Measurements from ENCODE around the gene HEPH.
"Not testable (repeated sequence)": the region's sequence is repeated elsewhere in the genome, so short reads cannot be mapped to it uniquely, and the experiment has no call there.

HEPH gene, protein sequence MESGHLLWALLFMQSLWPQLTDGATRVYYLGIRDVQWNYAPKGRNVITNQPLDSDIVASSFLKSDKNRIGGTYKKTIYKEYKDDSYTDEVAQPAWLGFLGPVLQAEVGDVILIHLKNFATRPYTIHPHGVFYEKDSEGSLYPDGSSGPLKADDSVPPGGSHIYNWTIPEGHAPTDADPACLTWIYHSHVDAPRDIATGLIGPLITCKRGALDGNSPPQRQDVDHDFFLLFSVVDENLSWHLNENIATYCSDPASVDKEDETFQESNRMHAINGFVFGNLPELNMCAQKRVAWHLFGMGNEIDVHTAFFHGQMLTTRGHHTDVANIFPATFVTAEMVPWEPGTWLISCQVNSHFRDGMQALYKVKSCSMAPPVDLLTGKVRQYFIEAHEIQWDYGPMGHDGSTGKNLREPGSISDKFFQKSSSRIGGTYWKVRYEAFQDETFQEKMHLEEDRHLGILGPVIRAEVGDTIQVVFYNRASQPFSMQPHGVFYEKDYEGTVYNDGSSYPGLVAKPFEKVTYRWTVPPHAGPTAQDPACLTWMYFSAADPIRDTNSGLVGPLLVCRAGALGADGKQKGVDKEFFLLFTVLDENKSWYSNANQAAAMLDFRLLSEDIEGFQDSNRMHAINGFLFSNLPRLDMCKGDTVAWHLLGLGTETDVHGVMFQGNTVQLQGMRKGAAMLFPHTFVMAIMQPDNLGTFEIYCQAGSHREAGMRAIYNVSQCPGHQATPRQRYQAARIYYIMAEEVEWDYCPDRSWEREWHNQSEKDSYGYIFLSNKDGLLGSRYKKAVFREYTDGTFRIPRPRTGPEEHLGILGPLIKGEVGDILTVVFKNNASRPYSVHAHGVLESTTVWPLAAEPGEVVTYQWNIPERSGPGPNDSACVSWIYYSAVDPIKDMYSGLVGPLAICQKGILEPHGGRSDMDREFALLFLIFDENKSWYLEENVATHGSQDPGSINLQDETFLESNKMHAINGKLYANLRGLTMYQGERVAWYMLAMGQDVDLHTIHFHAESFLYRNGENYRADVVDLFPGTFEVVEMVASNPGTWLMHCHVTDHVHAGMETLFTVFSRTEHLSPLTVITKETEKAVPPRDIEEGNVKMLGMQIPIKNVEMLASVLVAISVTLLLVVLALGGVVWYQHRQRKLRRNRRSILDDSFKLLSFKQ

DNA sequence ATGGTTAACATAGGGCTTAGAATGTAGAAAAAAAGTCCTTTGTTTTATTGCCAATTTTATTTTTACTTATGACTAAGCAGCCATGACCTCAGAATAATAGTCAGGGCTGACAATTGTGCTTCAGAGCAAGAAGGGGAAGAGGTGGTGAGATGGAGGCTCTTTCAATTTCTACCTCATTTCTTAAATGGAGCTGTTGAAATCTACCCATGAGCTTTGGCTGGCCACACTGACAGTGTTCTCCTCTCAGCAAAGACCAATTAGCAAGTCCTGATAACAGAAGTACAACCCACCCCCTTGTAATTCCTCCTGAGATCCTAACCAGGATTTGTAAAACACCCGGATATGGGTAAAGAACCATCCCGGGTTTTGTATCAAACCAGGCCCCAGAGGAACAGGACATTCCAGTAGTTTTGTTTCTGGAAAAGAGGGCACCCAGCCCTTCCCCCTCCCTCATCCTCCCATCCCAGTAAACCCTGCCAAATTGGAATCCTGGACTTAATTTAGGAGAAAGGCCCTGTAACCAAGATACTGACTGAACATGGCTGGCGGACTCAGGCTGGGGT is at the start of gene HEPH:
Gene HEPH (plus strand): TSS at position 399 of the 563 bp plus-strand sequence. CDS start 6,324 bp downstream, outside the sequence.
- no peak for DNase-seq

DNA sequence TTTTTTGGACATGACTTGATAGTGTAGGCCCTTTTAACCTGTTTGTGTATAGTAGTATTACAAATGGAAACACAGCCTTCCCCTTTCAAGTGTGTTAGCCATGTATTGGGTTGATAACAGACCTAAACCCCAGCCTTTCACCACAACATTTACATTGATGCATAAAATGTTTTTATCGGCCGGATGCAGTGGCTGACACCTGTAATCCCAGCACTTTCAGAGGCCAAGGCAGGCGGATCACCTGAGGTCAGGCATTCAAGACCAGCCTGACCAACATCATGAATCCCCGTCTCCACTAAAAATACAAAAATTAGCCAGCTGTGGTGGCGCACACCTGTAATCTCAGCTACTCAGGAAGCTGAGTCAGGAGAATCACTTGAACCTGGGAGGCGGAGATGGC is 45.3 kb upstream of the HEPH start:
- DNase-seq = not testable (repeated sequence)

DNA sequence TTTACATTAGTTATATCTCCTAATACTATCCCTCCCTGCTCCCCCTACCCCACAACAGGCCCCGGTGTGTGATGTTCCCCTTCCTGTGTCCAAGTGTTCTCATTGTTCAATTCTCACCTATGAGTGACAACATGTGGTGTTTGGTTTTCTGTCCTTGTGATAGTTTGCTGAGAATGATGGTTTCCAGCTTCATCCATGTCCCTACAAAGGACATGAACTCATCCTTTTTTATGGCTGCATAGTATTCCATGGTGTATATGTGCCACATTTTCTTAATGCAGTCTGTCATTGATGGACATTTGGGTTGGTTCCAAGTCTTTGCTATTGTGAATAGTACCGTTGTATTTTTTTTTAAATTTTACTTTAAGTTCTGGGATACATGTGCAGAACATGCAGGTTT is 42.7 kb upstream of the HEPH start:
- DNase-seq = not testable (repeated sequence)

DNA sequence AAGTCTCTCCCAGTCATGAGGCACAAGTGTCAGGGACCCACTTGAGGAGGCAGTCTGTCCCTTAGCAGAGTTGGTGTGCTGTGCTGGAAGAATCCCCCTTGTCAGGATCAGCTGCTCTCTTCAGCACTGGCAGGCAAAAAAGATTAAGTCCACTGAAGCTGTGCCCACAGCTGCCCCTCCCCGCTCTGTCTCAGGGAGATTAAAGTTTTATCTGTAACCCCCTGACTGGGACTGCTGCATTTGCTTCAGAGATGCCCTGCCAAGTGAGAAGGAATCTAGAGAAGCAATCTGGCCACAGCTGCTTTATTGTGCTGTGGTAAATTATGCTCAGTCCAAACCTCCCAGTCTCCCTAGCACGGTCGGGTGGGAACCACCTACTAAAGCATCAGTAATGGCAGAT is 37.4 kb upstream of the HEPH start:
- DNase-seq = no peak

DNA sequence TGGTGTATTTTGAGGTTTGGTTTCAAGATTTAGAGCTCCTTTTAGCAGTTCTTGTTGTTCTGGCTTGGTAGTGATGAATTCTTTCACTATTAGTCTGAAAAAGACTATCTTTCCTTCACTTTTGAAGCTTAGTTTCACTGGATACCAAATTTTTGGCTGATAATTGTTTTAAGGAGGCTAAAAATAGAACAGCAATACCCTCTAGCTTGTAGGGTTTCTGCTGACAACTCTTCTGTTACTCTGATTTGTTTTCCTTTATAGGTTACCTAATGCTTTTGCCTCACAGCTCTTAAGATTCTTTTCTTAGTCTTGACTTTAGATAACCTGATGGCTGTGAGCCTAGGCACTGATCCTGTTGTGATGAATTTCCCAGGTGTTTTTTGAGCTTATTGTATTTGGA is 33.6 kb upstream of the HEPH start:
- DNase-seq = no peak

DNA sequence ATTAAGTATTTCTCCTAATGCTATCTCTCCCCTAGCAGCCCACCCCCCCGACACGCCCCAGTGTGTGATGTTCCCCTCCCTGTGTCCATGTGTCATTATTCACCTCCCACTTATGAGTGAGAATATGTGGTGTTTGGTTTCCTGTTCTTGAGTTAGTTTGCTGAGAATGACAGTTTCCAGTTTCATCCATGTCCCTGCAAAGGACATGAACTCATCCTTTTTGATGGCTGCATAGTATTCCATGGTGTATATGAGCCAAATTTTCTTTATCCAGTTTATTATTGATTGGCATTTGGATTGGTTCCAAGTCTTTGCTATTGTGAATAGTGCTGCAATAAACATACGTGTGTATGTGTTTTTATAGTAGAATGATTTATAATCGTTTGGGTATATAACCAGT is 28.8 kb upstream of the HEPH start:
- DNase-seq = not testable (repeated sequence)

DNA sequence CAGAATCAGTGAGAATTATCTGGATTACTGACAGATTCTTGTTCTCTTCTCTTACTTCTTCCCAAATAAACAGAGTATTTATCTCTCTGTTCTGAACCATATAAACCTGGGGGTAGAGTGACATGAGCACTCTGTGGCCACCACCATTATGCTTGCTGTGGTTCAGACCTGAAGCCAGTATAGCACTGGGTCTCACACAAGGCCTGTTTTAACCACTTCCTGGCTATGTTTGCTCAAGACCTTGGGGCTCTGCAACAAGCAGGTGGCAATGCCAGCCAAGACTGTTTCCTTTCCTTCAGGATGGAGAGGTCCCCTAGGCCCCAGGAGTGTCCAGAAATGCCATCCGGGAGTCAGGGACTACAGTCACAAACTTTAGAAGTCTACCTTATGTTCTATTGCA is 21.7 kb upstream of the HEPH start:
- DNase-seq = no peak

DNA sequence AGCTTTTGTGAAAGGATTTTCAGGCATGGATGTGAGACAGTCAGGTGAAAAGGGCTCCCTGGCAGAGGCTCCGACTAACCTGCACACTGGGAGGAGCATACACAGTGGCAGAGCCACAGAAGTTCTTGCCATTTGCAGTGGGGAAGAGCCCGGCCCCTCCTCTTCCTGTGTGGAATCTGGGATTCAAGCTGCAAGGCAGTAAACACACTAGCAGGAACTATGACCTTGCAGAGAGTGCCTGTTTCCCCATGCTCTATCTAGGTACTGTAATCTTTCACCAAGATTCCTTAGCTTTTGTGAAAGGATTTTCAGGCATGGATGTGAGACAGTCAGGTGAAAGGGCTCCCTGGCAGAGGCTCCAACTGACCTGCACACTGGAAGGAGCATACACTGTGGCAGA is 19.8 kb upstream of the HEPH start:
- no peak for DNase-seq

DNA sequence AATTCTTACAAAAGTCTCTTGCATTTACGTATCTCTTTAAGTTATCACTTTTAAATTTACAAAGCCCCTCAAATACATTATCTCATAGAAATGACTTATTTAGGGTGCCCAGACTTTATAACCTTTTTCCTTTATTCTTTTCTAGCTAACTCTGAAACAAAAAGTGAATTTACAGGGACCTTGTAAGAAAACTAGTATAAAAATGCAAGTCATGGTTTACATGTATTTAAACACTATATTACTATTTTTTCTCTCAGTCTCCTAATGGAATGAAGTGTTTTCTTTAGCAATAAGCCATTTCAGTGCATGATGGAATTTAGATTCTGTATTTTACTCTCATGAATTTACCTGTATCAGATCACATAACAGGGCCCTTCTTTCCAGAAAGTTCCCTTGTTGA is 14.5 kb upstream of the HEPH start:
- DNase-seq = no peak

DNA sequence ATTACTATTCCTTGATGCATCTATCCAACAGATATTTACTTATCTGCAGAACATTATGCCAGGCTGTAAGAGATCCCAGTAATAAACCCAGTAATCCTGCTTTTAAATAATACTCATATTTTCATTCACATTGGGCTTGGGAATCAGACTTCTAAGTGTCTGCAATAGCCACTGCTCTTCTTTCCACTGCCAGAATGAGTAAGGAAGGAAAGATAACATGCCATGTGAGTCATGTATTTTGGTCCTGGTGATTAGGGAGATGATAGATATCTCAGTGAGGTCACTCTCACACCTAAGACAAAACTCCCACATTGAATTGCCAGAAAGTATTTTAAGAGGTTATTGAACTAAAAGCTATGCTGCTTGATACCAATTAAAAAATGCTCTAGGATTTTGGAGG is 13.9 kb upstream of the HEPH start:
- DNase-seq = no peak

DNA sequence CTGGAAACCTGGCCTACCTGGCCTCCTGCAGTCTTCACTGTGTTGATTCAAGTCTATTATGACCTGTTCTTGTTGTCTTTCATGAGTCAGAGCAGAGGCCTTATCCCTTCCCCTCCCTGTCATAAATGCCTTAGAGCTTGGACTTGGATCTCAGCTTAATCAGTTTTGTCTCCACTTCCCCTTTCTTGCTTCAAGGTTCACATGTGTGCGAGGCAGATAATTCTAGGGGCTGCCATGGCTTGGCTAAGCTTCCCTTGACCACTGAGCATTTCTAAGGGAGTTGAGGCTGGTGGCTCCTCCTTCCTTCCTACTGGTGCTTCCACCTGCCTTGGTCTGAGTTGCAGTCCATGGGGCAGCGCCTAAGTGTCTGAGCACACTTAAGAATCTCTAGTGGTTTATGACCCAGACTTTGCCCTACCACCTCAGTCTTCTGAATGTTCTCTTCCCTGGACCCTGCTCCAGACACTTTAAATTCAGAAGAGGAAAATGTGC is 1.7 kb upstream of the HEPH start:
- DNase-seq = no peak

DNA sequence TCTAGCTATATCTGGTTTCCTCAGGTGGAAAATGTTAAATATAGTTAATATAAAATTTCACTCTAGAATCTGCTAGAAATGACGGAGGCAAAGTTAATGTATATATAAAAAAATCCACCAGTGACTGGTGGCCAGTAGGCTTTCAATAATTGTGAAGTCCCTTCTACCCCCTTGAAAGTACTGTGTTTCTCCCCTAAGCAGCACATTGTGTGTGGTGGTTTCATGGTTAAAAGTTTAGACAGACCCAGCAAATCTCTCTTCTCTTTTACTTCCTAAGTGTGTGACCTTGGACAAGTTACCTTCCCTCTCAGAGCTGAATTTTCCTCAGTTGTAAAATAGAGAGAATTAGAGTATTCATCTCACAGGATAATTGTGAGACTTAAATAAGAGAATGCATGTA is 600 bp upstream of the HEPH start:
- no peak for DNase-seq

DNA sequence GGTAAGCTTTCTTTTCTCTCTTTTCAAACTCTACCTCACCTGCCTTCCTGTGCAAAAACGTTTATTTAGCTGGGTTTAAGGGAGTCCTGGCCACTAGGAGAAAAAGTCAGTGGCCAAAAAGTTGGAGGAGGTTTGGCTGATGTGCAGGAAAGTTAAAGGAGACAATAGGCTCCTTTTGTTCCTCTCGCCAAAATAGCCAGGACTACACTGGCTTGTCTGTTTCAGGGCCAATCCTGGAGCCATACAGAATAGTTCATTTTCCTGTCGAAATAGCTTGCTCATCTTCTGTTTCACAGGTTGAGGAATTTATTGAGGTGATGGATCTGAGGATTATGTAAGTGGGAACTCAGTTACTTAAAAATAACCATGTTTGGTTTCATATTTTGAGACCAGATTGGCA is 423 bp downstream of the HEPH start:
- no peak for DNase-seq

DNA sequence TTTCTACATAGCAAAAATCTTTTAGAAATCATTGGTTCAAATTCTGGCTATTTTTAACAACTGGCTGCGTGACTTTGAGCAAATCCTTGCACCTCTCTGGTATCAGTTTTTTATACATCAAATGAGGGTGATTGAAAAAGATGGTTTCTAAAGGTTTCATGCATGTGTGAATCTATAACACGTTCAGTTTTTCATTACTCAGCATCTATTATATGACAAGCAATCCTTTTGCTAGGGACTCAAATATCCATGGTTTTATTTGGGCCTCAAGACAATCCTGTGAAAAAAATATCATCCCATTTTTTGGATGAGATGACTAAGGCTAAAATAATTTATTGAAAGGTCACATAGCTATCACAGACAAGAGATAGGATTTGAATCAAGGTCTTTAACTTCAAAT is 884 bp downstream of the HEPH start:
- no peak for DNase-seq

DNA sequence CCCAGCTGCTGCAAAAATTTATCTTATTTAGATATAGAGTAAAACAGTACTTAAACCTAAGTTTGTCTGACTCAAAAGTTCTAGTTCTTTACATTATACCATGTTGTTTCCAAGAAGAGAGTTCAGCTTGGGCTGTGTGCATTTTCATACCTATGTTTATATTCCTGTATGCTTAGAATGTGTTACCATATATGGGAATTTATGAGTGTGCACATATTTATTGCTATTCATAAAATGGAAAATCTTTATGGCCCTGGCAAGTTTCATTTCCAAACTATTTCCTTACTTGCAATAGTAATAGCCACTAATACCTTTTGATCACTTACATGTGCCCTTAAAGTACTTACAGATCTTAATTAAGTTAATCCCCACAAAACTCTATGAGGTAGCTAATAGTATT is 2.6 kb downstream of the HEPH start:
- no peak for DNase-seq

DNA sequence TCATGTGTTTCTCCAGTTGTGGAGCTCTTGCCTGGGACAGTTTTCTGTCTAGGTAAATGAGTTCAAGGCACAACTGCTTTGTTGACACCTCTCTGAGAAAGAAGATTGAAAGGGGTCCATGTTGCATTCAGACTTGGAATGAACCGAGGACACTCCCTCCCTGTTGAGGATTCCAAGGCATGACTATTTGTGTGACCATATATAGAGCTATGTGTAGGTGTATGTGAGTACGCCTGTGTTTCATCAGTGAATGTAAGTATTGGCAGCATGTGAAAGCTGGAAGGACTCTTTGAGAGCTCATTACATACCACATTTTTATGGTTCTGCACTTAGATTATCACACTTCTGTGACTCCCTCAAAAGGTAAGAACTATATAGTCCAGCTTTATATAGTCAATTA is 3.4 kb downstream of the HEPH start:
- DNase-seq = no peak

DNA sequence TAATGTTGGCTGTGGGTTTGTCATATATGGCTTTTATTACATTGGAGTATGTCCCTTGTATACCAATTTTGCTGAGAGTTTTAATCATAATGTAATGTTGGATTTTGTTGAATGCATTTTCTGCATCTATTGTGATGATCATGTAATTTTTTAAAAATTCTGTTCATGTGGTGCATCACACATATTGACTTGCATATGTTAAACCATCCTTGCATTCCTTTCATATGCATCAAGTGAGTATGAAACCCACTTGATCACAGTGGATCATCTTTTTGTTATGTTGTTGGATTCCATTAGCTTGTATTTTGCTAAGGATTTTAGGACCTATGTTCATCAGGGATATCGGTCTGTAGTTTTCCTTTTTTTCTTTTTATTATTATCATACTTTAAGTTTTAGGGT is 12.1 kb downstream of the HEPH start:
- no peak for DNase-seq

DNA sequence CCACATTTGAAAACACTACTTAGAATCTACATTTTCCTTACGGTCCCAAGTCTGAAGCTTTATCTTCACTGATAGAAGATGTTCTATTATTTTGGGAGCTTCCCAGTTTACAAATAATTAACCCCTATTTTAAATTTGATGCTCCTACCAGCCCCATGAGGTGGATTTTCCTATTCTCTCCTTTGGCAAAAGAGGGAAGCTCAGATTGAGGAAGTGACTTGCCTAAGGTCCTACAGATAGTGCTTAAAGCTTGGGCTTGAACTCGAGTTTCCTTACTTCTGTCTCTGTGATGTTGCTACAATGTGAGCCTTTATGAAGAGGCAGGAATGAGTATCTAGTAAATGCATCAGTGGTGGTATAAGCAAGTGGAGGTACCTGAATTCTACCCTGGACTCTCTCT is 27.5 kb downstream of the HEPH start:
- no peak for DNase-seq

DNA sequence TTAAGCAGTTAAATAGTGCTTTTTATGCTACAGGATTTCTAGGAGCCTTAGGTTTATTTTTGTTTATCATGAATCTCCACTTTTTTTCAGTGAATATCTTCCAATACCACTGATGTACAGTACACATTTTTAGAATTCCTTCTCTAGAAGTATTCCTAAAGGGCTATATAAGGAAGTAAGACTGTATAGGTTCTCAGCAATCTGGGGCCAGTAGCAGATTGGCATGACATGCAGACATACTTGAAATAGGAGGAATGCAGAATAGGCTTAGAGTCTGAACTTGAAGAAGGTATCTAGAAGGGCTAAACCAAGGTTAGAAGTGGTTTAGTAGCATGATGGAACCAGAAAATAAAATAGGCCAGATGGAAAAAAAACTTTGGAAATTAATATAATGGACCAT is 29.8 kb downstream of the HEPH start:
- no peak for DNase-seq

DNA sequence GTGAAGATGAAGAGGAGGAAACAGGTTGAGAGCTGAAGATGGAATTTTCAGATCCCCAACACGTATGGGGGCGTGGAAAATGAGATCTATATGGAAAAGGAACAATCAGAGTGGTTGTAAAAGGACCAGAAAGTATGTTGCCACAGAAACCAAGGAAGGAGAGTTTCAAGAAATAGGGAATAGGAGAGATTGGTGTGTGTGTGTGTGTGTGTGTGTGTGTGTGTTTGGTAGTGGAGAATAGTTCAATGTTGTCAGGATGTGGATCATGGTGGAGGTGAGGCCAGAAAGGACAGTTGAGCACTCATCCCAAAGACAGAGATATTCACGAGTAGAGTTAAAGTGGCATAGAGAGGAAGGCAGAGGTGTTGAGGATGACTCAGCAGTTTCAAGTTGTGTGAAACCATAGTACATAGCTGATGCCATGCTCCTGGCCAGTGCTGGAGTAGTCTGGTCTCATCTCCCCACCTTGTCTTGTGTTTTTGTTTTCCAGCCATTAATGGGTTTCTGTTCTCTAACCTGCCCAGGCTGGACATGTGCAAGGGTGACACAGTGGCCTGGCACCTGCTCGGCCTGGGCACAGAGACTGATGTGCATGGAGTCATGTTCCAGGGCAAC is 36.1 kb downstream of the HEPH start:
- no peak for DNase-seq

DNA sequence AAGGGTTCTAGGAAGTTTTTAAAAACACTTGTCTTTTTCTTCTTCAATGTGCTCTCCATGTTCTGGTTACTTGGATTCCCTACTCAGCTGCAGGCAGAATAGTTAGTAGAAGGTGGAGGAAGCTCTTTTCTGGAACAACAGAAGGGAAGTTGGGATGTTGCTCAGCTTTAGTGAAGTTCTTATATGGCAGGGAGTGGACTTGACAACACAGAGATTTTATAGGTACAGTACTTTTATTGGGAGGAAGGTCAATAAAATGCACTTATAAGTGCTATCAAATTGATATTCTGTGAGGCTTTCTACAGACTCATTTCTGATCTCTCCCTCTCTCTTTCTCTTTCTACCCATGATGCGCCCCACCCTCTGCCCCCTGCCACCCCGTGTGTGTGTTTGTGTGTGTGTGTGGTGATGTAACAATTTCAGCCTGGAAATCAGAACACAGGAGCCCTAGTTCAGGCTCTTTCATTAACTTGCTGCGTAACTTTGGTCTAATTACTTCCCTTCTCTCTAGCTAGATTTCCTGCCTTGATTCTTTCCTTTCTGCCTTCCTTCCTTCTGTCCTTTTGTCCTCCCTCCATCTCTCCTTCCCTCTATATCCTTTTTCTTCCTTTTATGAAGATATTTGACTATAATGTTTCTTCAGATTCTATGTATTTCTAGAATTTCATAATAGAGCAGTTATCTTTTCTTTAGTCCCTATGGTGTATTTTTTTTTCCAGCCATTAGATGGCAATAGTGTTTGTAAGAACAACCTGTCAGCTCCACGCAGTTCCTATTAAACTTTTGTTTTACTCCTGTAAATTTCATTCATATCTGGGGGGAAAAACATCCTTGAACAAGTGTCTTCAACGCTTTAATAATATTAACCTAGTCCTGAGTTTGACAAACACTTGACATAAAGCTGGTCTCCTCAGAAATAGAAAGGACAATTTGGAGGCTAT is 37.1 kb downstream of the HEPH start:
- DNase-seq = no peak

DNA sequence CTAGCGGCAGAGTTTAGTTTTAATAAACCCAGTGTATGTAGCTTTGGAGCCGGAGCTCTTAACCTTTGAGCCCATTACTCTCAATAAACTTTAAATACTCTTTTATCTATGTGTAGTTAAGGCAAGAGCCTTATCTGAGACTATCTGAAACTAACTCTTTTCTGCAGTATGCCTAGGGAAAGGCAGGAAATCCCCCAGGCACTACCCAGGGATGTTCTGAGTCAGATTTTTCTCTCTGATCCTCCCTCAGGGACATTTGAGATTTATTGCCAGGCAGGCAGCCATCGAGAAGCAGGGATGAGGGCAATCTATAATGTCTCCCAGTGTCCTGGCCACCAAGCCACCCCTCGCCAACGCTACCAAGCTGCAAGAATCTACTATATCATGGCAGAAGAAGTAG is 39.1 kb downstream of the HEPH start:
- DNase-seq = no peak

Data from stimulated activated naive CD4-positive, alpha-beta T cell treated with Interleukin-2 at 50 U/mL for 16 hours (primary cell).